Stimulated activated CD8-positive, alpha-beta memory T cell treated with anti-CD3 and anti-CD28 coated beads, Interleukin-4, amount 100 ng/mL, for 4 hours (primary cell): Measurements from ENCODE around the gene GRHL3.

Experiments
- DNase-seq, 2 donors: peaks; one replicate each; pipeline ENCODE4 v3.0.0-alpha.2; 2020; ENCODE audit warnings: low read depth in 2 of 2, low spot score in 1 of 2

Gene GRHL3

DNA sequence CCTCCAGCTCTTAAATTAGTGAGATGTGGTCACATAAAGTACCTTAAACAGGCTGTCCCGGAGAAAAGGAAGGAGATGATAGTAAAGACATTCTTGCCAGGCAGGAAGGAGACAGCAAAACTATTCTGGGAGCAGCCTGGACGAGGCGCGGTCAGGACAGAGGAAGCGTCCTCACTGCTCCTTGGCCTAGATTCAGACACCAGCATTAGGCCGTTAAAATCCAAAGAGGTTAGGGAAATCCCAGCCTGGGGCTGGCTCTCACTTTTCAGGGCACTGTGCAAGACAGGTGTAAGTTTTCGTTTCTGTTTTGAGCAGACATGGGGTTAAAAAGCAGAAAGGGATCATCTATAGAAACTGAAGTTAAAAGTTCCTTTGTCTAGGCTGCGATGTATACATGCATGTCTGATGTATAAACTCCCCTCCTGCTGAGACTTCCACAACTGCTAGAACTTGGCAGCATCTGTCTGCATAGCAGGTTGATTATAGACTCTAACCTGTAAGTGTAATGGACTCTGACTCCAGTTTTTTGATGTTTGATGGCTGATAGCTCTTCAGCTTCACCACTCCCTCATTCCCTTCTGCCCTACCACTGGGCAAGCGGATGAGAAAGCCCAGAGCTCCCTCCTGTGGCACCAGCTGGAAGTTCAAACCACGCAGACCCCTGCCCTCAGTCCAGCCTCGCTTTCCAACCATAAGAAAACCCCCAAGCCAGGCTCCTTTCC is 72.9 kb downstream of the GRHL3 start:
- no peak for DNase-seq

DNA sequence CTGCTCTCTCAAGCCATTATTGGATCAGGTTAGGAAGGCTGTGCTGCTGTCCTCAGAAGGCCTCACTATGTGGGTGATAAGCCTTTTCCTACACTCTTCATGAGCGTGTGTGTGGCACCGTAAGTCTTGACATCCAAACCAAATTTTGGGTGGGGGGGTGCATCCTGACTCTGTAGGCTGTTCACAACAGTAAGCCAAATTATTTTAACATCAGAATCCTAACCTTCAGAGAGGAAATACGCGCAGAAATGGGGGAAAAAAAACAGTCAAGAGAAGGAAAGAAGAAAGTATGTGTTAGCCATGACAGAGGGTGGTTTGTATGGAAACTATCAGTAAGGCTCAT is 73.4 kb downstream of the GRHL3 start:
- DNase-seq, result no peak

DNA sequence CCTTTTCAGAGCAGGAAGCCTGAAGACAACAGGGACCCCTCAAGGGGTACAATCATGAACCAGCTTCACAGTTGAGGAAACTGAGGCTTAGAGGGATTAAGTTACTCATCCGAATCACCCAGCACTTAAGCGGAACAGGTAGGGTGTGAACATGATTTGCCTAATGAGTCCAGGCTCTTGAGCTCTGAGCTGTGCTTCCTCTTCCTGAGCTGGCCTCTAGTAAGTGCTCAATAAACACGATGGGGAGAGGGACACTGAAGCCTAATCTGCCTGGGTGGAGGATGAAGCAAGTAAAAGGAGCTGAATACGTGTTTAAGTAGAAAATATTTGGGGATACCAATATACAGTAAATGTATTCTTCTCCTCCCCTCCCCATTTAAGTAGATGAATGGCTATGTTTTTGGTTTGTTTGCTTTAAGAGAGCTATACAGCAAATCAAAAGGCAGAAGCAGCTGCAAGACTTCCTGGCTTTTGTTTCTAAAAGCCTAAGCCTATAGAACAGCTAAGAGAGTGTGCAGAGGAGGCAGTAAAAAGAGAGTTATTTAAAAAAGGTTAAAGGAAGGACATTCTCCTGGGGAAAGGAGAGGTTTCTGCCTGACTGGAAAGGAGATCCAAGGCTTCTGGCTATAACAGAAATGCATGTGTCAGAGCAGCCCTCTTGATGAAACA is 74.0 kb downstream of the GRHL3 start:
- DNase-seq, result no peak

DNA sequence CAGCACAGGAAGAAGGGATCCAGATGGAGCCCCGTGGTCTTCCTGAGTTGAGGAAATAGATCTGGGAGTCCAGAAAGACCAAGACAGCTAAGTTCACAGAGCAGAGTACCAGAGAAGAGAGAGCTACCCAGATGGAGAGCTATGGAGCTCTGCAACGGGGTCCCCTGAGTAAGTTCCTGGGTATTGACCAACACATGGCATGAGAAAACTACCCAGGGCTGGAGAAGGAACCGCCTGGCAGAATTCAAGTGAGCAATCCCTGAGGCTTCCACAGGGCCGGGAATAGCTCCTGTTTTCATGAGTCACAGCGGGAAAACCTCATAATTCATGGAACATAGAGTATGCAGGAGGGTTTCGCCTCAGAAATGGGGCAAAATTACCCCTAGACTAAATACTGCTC is 74.7 kb downstream of the GRHL3 start:
- DNase-seq, result no peak

DNA sequence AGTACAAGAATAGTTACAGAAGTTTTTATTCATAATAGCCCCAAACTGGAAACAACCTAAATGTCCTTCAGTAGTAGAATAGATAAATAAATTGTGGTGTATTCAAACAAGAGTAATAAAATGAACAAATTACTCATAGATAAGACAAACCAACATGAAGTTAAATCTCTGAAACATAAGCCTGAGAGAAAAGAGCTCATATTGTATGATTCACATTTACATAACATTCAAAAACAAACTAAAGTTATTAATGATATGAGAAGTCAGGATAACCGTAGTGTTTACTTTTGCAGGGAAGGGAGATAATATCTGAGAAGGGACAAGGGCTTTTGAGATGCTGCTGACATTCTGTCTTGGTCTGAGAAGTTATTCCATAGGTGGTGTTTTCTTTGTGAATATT is 80.9 kb downstream of the GRHL3 start:
- no peak for DNase-seq

DNA sequence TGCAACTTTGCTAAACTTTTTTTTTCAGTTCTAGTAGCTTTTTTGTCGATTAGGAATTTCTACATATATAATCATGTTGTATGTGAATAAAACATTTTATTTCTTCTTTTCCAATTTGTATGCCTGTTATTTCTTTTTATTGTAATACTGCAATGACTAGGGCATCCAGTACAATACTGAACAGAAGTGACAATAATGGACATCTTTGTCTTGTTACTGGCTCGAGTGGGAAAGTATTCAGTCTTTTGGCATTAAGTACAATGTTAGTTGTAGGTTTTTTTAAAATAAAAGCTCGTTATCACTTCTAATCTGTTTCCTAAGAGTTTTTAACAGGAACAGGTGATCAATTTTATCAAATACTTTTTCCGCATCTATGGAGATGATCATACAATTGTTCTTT is 84.6 kb downstream of the GRHL3 start:
- DNase-seq, result no peak
